ENCODE results near the gene MOB4. TPM values are rescaled to one million over a fixed set of nuclear protein-coding genes. Genes with fewer than 3 reads are reported as not detected.
"Not testable (repeated sequence)": the region's sequence is repeated elsewhere in the genome, so short reads cannot be mapped to it uniquely, and the experiment has no call there.

The MOB4 gene
- total RNA-seq, 1 experiment from 2014 or later: 20.5 TPM

DNA sequence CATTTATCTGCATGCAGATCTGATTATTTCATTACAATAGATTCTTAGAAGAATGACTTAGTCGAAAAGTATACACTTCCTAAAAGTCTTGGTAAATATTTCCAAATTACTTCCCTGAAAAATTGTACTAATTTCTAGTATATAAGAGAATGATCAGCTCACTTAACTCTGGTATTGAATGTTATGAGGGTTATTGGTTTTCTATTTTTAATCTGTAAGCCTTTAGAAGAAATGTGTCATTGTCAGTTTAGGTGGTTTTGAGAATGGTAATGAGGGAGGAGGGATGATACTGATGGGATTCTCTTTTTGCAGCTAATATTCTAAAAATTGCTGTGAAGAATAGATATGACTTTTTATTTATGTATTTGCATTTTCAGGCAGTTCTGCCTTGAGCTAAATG is 23.9 kb downstream of the MOB4 start:
- CTCF ChIA-PET: interaction anchor here (0.5 kb wide), 1 partner anchor 83 kb away, joined by 5 read pairs; no protein-coding TSS in a partner anchor

DNA sequence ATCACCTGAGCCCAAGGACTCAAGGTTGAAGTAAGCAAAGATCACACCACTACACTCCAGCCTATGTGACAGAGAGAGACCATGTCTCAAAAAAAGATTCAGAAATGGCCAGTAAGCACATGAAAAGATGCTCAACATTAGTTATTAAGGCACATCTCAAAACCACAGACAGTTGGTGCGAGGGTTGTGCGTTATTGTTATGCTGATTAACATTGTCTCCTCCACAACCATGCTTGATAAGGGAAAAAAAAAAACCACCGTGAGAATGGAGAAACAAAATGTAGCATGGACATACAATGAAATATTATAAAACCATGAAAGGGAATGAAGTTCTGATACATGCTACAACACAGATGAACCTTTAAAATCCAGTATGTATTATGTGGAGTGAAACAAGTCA is 27.3 kb downstream of the MOB4 start:
- Mint-ChIP-seq H3K27ac (ENCODE audit: low read depth, unreplicated experiment) (no peak overlapping the region), H3K9me3 (ENCODE audit: unreplicated experiment) (no peaks in the 10 kb centered on the region), H3K27me3 (ENCODE audit: insufficient read depth, unreplicated experiment) (no peaks in the 10 kb centered on the region), H3K4me1 (ENCODE audit: insufficient read depth, unreplicated experiment) (no peaks in the 10 kb centered on the region), H3K4me3 (ENCODE audit: unreplicated experiment) (no peak overlapping the region), H3K36me3 (ENCODE audit: insufficient read depth, unreplicated experiment) (peaks cover 71% of the 10 kb centered on the region)
- POLR2A ChIA-PET: no interaction called here
- intact Hi-C loops (cut with micrococcal nuclease): no loop called here
- no TSS peak for BruUV-seq (replicated peaks)
- CTCF ChIA-PET: no interaction called here
- DNase-seq (ENCODE audit: unreplicated experiment): no peak
- TF ChIP-seq, protein P1, sequence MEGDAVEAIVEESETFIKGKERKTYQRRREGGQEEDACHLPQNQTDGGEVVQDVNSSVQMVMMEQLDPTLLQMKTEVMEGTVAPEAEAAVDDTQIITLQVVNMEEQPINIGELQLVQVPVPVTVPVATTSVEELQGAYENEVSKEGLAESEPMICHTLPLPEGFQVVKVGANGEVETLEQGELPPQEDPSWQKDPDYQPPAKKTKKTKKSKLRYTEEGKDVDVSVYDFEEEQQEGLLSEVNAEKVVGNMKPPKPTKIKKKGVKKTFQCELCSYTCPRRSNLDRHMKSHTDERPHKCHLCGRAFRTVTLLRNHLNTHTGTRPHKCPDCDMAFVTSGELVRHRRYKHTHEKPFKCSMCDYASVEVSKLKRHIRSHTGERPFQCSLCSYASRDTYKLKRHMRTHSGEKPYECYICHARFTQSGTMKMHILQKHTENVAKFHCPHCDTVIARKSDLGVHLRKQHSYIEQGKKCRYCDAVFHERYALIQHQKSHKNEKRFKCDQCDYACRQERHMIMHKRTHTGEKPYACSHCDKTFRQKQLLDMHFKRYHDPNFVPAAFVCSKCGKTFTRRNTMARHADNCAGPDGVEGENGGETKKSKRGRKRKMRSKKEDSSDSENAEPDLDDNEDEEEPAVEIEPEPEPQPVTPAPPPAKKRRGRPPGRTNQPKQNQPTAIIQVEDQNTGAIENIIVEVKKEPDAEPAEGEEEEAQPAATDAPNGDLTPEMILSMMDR (IDR thresholded peaks at IDR 0.05; ENCODE audit: unreplicated experiment): no peak

More for the DNA sequence above, 23.9 kb downstream of the MOB4 start:
- Mint-ChIP-seq H3K36me3 (ENCODE audit: insufficient read depth, unreplicated experiment) (peaks cover 92% of the 10 kb centered on the region), H3K9me3 (ENCODE audit: unreplicated experiment) (no peaks in the 10 kb centered on the region), H3K27me3 (ENCODE audit: insufficient read depth, unreplicated experiment) (no peaks in the 10 kb centered on the region), H3K4me3 (ENCODE audit: unreplicated experiment) (no peak overlapping the region), H3K27ac (ENCODE audit: low read depth, unreplicated experiment) (no peak overlapping the region), H3K4me1 (ENCODE audit: insufficient read depth, unreplicated experiment) (no peaks in the 10 kb centered on the region)
- TF ChIP-seq, protein P1 (IDR thresholded peaks at IDR 0.05; ENCODE audit: unreplicated experiment): no peak
- no TSS peak for BruUV-seq (replicated peaks)
- intact Hi-C loops (cut with micrococcal nuclease): no loop called here
- DNase-seq (ENCODE audit: unreplicated experiment): no peak
- POLR2A ChIA-PET: interaction anchor here (1.0 to 1.6 kb wide), 2 partner anchors 24 to 43 kb away, joined by 3 to 8 read pairs; partner anchors contain the start of gene MOB4

DNA sequence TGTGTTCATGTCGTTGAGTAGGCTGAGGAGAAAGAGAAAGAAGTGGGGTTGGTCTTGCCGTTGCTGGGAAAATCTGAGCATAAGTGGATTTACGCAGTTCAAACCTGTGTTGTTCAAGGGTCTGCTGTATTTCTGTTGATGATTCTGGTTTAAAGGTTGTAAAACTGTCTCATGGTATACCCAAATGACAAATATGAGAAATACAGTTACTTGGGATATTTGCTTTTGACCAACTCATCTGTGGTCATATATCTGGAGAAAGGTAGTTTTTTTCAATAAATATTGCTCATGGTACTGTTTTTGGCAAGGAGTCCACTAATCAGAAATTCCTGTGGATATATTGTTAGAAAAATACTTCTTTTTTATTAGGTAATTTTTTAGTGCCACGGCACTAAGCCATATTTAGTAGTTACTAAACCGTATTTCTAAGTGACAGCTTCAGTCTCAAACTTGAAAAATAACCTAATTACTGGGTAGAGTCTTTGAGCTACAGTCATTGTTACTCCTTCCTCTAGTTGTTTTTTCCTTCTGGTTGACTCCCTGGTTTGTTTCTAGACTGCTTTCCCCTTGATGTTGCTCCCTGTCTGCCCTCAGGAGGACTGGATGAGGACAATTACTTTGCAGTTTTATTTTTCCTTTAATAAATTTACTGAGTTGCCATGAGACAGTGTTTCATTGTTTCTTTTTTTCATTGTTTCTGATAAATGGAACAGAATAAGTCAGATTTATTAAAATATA is 31.5 kb downstream of the MOB4 start:
- Mint-ChIP-seq H3K27me3 (ENCODE audit: insufficient read depth, unreplicated experiment) (no peaks in the 10 kb centered on the region), H3K4me1 (ENCODE audit: insufficient read depth, unreplicated experiment) (no peaks in the 10 kb centered on the region), H3K9me3 (ENCODE audit: unreplicated experiment) (no peaks in the 10 kb centered on the region), H3K27ac (ENCODE audit: low read depth, unreplicated experiment) (no peak overlapping the region), H3K4me3 (ENCODE audit: unreplicated experiment) (no peak overlapping the region), H3K36me3 (ENCODE audit: insufficient read depth, unreplicated experiment) (peaks cover 63% of the 10 kb centered on the region)
- POLR2A ChIA-PET: interaction anchor here (0.6 kb wide), 2 partner anchors 9 kb away, joined by 3 to 4 read pairs; no protein-coding TSS in a partner anchor
- TF ChIP-seq, protein P1 (IDR thresholded peaks at IDR 0.05; ENCODE audit: unreplicated experiment): no peak
- intact Hi-C loops (cut with micrococcal nuclease): no loop called here
- no peak for DNase-seq (ENCODE audit: unreplicated experiment)
- CTCF ChIA-PET: interaction anchor here (0.7 kb wide), 1 partner anchor 52 kb away, joined by 3 read pairs; no protein-coding TSS in a partner anchor
- BruUV-seq (replicated peaks): no TSS peak

DNA sequence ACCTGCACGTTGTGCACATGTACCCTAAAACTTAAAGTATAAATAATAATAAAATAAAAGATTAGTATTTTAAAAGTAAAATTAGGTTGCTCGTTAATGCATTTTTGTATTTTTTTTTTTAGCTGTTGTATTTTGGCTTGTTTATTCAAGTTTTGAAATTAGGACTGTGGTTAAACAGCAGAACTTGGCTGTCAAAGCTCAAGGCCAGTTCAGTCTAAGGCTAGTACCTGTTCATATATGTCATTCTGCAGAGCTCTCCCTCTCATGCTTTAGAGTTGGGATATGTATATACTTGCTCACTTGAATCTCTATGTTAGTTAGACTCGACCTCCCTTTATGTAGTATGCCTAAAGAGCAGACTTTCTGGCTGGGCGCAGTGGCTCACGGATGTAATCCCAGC is 32.7 kb downstream of the MOB4 start:
- peaks cover 67% of the 10 kb centered on the region for H3K36me3 Mint-ChIP-seq (ENCODE audit: insufficient read depth, unreplicated experiment)
- TF ChIP-seq, protein P1 (IDR thresholded peaks at IDR 0.05; ENCODE audit: unreplicated experiment): no peak
- no TSS peak for BruUV-seq (replicated peaks)
- no peaks in the 10 kb centered on the region for H3K27me3 Mint-ChIP-seq (ENCODE audit: insufficient read depth, unreplicated experiment)
- H3K4me1 Mint-ChIP-seq (ENCODE audit: insufficient read depth, unreplicated experiment): no peaks in the 10 kb centered on the region
- no peak for DNase-seq (ENCODE audit: unreplicated experiment)
- no peak overlapping the region for H3K27ac Mint-ChIP-seq (ENCODE audit: low read depth, unreplicated experiment)
- no peaks in the 10 kb centered on the region for H3K9me3 Mint-ChIP-seq (ENCODE audit: unreplicated experiment)
- POLR2A ChIA-PET: no interaction called here
- intact Hi-C loops (cut with micrococcal nuclease): no loop called here
- CTCF ChIA-PET: interaction anchor here (0.6 to 0.9 kb wide), 2 partner anchors 67 to 370 kb away, joined by 3 to 5 read pairs; no protein-coding TSS in a partner anchor
- H3K4me3 Mint-ChIP-seq (ENCODE audit: unreplicated experiment): no peak overlapping the region

DNA sequence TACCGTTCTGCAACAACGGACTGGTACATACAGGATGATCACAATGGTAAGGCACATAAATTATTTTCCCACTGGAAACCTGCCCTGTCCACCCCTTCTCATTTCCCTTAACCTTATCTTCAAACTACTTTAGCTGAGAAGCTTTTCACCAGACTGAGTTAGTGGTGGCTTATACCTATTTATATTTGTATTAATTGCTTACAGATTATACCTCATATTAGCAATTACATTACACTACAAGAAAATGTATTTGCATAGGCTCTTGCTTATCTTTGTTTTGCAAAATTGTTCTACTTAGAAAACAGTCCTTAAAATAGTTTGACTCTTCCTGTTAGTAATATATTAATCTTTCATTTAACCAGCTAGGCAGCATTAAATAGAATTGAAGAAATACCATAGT is 35.4 kb downstream of the MOB4 start:
- not testable (repeated sequence) for BruUV-seq (replicated peaks); DNase-seq (ENCODE audit: unreplicated experiment); H3K27ac Mint-ChIP-seq (ENCODE audit: low read depth, unreplicated experiment); H3K4me3 Mint-ChIP-seq (ENCODE audit: unreplicated experiment); H3K27me3 Mint-ChIP-seq (ENCODE audit: insufficient read depth, unreplicated experiment); H3K9me3 Mint-ChIP-seq (ENCODE audit: unreplicated experiment); H3K4me1 Mint-ChIP-seq (ENCODE audit: insufficient read depth, unreplicated experiment)
- intact Hi-C loops (cut with micrococcal nuclease): loop anchor here (10.0 kb wide), 1 partner anchor 154 kb away; the partner anchor contains the start of gene MARS2
- ChIA-PET CTCF (interaction anchor here (1.3 kb wide), 1 partner anchor 23 kb away, joined by 5 read pairs; no protein-coding TSS in a partner anchor), POLR2A (interaction anchor here (1.1 kb wide), 1 partner anchor 65 kb away, joined by 3 read pairs; no protein-coding TSS in a partner anchor)
- peaks cover 58% of the 10 kb centered on the region for H3K36me3 Mint-ChIP-seq (ENCODE audit: insufficient read depth, unreplicated experiment)

Data from MCF 10A (cell line).